GM21360 (cell line): ENCODE data around the gene CSH2.

Experiments
- ATAC-seq: cut with Tn5 transposase; IDR thresholded peaks from one replicate; pipeline ENCODE4 v1.9.1; 2021; ENCODE audit warnings: mild to moderate bottlenecking, moderate library complexity; ENCODE audit not compliant: unreplicated experiment

Gene CSH2

GRCh38 chr17:63837480-63837879 is 36.0 kb downstream of the CSH2 start:
- ATAC-seq = no peak

- ATAC-seq = no peak
Measured at GRCh38 chr17:63836811-63837210, 36.7 kb downstream of the CSH2 start.

GRCh38 chr17:63835167-63835720 is 38.2 kb downstream of the CSH2 start:
- ATAC-seq = no peak

GRCh38 chr17:63834431-63835166 is 38.9 kb downstream of the CSH2 start:
- no peak for ATAC-seq

- ATAC-seq = no peak
Measured at GRCh38 chr17:63833741-63834373, 39.6 kb downstream of the CSH2 start.

- ATAC-seq = no peak
Measured at GRCh38 chr17:63833026-63833740, 40.3 kb downstream of the CSH2 start.

- no peak for ATAC-seq
Measured at GRCh38 chr17:63832455-63832854, 41.0 kb downstream of the CSH2 start.

- ATAC-seq = no peak
Measured at GRCh38 chr17:63832014-63832413, 41.5 kb downstream of the CSH2 start.

- ATAC-seq = no peak
Measured at GRCh38 chr17:63831505-63831904, 42.0 kb downstream of the CSH2 start.

GRCh38 chr17:63830904-63831491 is 42.5 kb downstream of the CSH2 start:
- ATAC-seq = no peak

- no peak for ATAC-seq
Measured at GRCh38 chr17:63830278-63830677, 43.2 kb downstream of the CSH2 start.

GRCh38 chr17:63828936-63829335 is 44.5 kb downstream of the CSH2 start:
- ATAC-seq = no peak

GRCh38 chr17:63827801-63828221 is 45.7 kb downstream of the CSH2 start:
- no peak for ATAC-seq

- ATAC-seq = peak; percentile 77
Measured at GRCh38 chr17:63827002-63827800, 46.3 kb downstream of the CSH2 start, which contains the start of the genes FTSJ3 and PSMC5. TSS of gene FTSJ3 (minus strand) at chr17:63827663. CDS start at chr17:63826902, 761 bp downstream. TSS of gene PSMC5 (plus strand) at chr17:63827431. CDS start at chr17:63827491, 60 bp downstream.

GRCh38 chr17:63826468-63827001 is 46.9 kb downstream of the CSH2 start:
- no peak for ATAC-seq

- no peak for ATAC-seq
Measured at GRCh38 chr17:63824362-63824761, 49.1 kb downstream of the CSH2 start.

- ATAC-seq = no peak
Measured at GRCh38 chr17:63823659-63824331, 49.7 kb downstream of the CSH2 start.

GRCh38 chr17:63822537-63822936 is 50.9 kb downstream of the CSH2 start:
- ATAC-seq = no peak
